WERI-Rb-1 (cell line): Measurements from ENCODE around the gene EMSY.

ENCODE experiments used
- DNase-seq: peaks from one replicate; pipeline ENCODE4 v3.0.0-alpha.2; 2020
- H3K27ac ChIP-seq: fragments of 250-450 bp; sonication (Bioruptor Pico); 2 replicates; pipeline ENCODE4 v1.5.1; 2020; ENCODE audit warnings: mild to moderate bottlenecking, moderate library complexity
- H3K27me3 ChIP-seq: fragments of 250-450 bp; sonication (Bioruptor Pico); 2 replicates; pipeline ENCODE4 v1.5.1; 2021; ENCODE audit warnings: mild to moderate bottlenecking, low read depth, moderate library complexity; ENCODE audit not compliant: insufficient read depth, severe bottlenecking
- H3K36me3 ChIP-seq: fragments of 250-450 bp; sonication (Bioruptor Pico); 2 replicates; pipeline ENCODE4 v1.5.1; 2020; ENCODE audit warnings: mild to moderate bottlenecking, moderate library complexity
- H3K4me3 ChIP-seq: 2 replicates; pipeline ENCODE4 v1.5.1; 2011; ENCODE audit warnings: low read depth, mild to moderate bottlenecking, control low read depth, low read length
- H3K9me3 ChIP-seq: fragments of 250-450 bp; sonication (Bioruptor Pico); 2 replicates; pipeline ENCODE4 v1.5.1; 2021; ENCODE audit warnings: mild to moderate bottlenecking, moderate library complexity; ENCODE audit not compliant: severe bottlenecking
- CTCF ChIP-seq: IDR thresholded peaks from 2 replicates; pipeline ENCODE4 v1.5.1; 2011; ENCODE audit warnings: low read depth, mild to moderate bottlenecking, control low read depth, inconsistent platforms, low read length

Gene EMSY

DNA sequence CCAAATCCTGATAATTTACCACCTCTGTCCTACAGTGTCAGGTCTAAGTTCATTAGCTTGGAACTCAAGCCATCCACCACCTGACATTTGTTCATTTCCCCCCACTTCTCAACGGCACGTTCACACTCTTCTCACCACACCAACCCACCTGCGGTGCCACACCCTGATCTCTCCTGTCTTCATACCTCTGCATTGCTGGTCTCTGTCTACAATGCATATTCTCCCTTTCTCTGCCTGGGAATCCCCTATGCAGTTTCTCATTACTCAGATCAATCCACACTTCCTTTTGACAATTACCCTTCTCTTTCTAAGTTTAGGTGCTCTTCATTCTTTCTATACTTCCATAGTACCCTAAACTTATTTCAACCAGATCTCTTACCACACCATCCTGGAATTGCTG lies 20.4 kb upstream of the EMSY start:
- Histone ChIP-seq H3K9me3 (no peaks in the 10 kb centered on the region), H3K4me3 (no peak overlapping the region), H3K27ac (no peak overlapping the region), H3K27me3 (no peaks in the 10 kb centered on the region), H3K36me3 (no peaks in the 10 kb centered on the region)
- no peak for TF ChIP-seq CTCF
- no peak for DNase-seq

GRCh38 chr11:76424891-76425290 lies 19.9 kb upstream of the EMSY start:
- Histone ChIP-seq H3K27ac (no peak overlapping the region), H3K9me3 (no peaks in the 10 kb centered on the region), H3K36me3 (no peaks in the 10 kb centered on the region), H3K27me3 (no peaks in the 10 kb centered on the region), H3K4me3 (no peak overlapping the region)
- no peak for TF ChIP-seq CTCF
- no peak for DNase-seq

GRCh38 chr11:76426660-76427059 lies 18.2 kb upstream of the EMSY start:
- DNase-seq = no peak
- Histone ChIP-seq H3K27ac (no peak overlapping the region), H3K9me3 (no peaks in the 10 kb centered on the region), H3K27me3 (no peaks in the 10 kb centered on the region), H3K4me3 (no peak overlapping the region), H3K36me3 (no peaks in the 10 kb centered on the region)
- no peak for TF ChIP-seq CTCF

GRCh38 chr11:76436020-76436419 lies 8.8 kb upstream of the EMSY start:
- no peak overlapping the region for H3K4me3 ChIP-seq
- DNase-seq = no peak
- H3K36me3 ChIP-seq = no peaks in the 10 kb centered on the region
- no peaks in the 10 kb centered on the region for H3K27me3 ChIP-seq
- no peak for TF ChIP-seq CTCF
- no peak overlapping the region for H3K27ac ChIP-seq
- H3K9me3 ChIP-seq = no peaks in the 10 kb centered on the region

DNA sequence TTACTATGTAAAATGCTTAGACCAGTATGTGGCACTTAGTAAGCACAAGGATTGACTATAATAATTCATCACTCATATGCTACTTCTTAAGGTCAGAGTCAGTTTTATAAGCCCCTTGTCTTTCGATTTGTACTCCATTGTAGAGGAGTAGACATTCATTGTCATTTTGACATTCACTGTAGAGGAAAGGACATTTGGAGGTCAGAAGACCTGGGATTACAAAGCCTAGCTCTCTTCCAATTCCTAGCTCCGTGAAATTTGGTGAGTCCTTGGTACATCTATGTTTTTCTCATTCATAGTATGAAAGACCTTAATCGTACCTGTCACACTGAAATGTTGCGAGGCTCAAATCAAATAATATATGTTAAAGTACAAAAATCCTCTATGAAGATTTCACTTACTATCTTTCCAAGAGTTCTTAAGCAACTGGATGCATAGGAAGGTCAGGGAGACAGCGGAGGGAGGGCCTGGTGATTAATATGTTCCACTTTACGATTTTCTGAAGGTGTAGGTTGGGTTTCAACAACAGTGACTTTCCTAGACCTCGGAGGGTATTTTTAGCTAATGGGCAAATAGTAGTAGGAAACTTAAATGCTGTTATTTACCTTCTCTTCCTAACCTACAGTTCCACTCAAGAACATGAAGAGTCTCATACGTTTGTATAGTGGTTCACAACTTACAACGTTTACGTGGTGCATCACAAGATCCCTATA lies 1.4 kb upstream of the EMSY start:
- Histone ChIP-seq H3K27me3 (no peaks in the 10 kb centered on the region), H3K4me3 (peak overlapping the region; percentile 100), H3K36me3 (peaks cover 30% of the 10 kb centered on the region), H3K27ac (peak overlapping the region; percentile 97), H3K9me3 (no peaks in the 10 kb centered on the region)
- no peak for TF ChIP-seq CTCF
- DNase-seq = no peak

GRCh38 chr11:76444065-76444383 lies 794 bp upstream of the EMSY start:
- no peak for TF ChIP-seq CTCF

More at GRCh38 chr11:76444065-76444383, 794 bp upstream of the EMSY start:
- DNase-seq = no peak
- Histone ChIP-seq H3K27ac (peak overlapping the region; percentile 97), H3K9me3 (no peaks in the 10 kb centered on the region), H3K27me3 (no peaks in the 10 kb centered on the region), H3K36me3 (peaks cover 35% of the 10 kb centered on the region), H3K4me3 (peak overlapping the region; percentile 100)
